Neuronal stem cell (in vitro differentiated cells): ENCODE results near the gene SH3TC2.
"Not testable (repeated sequence)": the region's sequence is repeated elsewhere in the genome, so short reads cannot be mapped to it uniquely, and the experiment has no call there.

Source experiments
- DNase-seq: peaks from one replicate; pipeline ENCODE4 v3.0.0-alpha.2; 2013; ENCODE audit warnings: low spot score
- H2AFZ ChIP-seq: one replicate; pipeline ENCODE4 v1.6.1; 2013; ENCODE audit warnings: mild to moderate bottlenecking, low read length, inconsistent platforms
- H2AK5ac ChIP-seq: 2 replicates; pipeline ENCODE4 v1.6.1; 2013; ENCODE audit warnings: low read depth, mild to moderate bottlenecking, inconsistent platforms, low read length, moderate library complexity, mixed read lengths
- H2BK120ac ChIP-seq: 2 replicates; pipeline ENCODE4 v1.6.1; 2013; ENCODE audit warnings: low read depth, mild to moderate bottlenecking, inconsistent platforms, low read length, moderate library complexity, mixed read lengths
- H2BK12ac ChIP-seq: one replicate; pipeline ENCODE4 v1.6.1; 2013; ENCODE audit warnings: low read length, inconsistent platforms
- H2BK15ac ChIP-seq: 2 replicates; pipeline ENCODE4 v1.6.1; 2013; ENCODE audit warnings: mild to moderate bottlenecking, low read length, inconsistent platforms, mixed read lengths
- H2BK5ac ChIP-seq: one replicate; pipeline ENCODE4 v1.6.1; 2013; ENCODE audit warnings: inconsistent platforms, mild to moderate bottlenecking, low read length, moderate library complexity
- H3K14ac ChIP-seq: one replicate; pipeline ENCODE4 v1.6.1; 2013; ENCODE audit warnings: low read length, inconsistent platforms
- H3K18ac ChIP-seq: 2 replicates; pipeline ENCODE4 v1.6.1; 2013; ENCODE audit warnings: low read length, inconsistent platforms
- H3K23ac ChIP-seq: 2 replicates; pipeline ENCODE4 v1.6.1; 2013; ENCODE audit warnings: low read depth, mild to moderate bottlenecking, mixed read lengths, low read length, inconsistent platforms; ENCODE audit not compliant: poor library complexity
- H3K27ac ChIP-seq: replicated peaks from 3 replicates; pipeline ENCODE4 v1.5.1; 2013; ENCODE audit warnings: low read length, inconsistent platforms
- H3K27me3 ChIP-seq, 3 experiments: 2 replicates each; pipeline ENCODE4 v1.6.1; 2013; ENCODE audit warnings: low read length in 3 of 3, mild to moderate bottlenecking in 2 of 3, inconsistent platforms in 1 of 3, low read depth in 1 of 3, mixed read lengths in 1 of 3, moderate library complexity in 1 of 3; ENCODE audit not compliant: control insufficient read depth in 3 of 3, insufficient read depth in 3 of 3
- H3K36me3 ChIP-seq, 2 donors: replicated peaks in 1 of 2; 2 replicates each; pipeline ENCODE4 v1.6.1; 2013; ENCODE audit warnings: low read length in 2 of 2; ENCODE audit not compliant: control insufficient read depth in 2 of 2, insufficient read depth in 2 of 2
- H3K4ac ChIP-seq: 2 replicates; pipeline ENCODE4 v1.6.1; 2013; ENCODE audit warnings: inconsistent platforms, mild to moderate bottlenecking, low read length, moderate library complexity
- H3K4me1 ChIP-seq, 2 donors: 1 replicate in 1 of 2; 2 replicates in 1 of 2; pipeline ENCODE4 v1.6.1; 2013; ENCODE audit warnings: low read length in 2 of 2, low read depth in 1 of 2; ENCODE audit not compliant: control insufficient read depth in 2 of 2, insufficient read depth in 1 of 2
- H3K4me2 ChIP-seq: one replicate; pipeline ENCODE4 v1.6.1; 2013; ENCODE audit warnings: mild to moderate bottlenecking, low read length, inconsistent platforms; ENCODE audit not compliant: insufficient read depth, poor library complexity, severe bottlenecking
- H3K4me3 ChIP-seq, 2 donors: 2 replicates each; pipeline ENCODE4 v1.5.1; 2013; ENCODE audit warnings: low read length in 2 of 2, mild to moderate bottlenecking in 2 of 2, inconsistent platforms in 1 of 2, moderate library complexity in 1 of 2
- H3K79me1 ChIP-seq: one replicate; pipeline ENCODE4 v1.6.1; 2013; ENCODE audit warnings: low read depth, mild to moderate bottlenecking, inconsistent platforms, low read length, moderate library complexity
- H3K9ac ChIP-seq: one replicate; pipeline ENCODE4 v1.6.1; 2013; ENCODE audit warnings: mild to moderate bottlenecking, low read depth, low read length, inconsistent platforms; ENCODE audit not compliant: poor library complexity
- H3K9me3 ChIP-seq, 2 donors: replicated peaks in 1 of 2; 2 replicates each; pipeline versions ENCODE3 to v1.6.1; 2013; ENCODE audit warnings: low read length in 2 of 2, mild to moderate bottlenecking in 2 of 2, inconsistent platforms in 1 of 2, low read depth in 1 of 2, mixed read lengths in 1 of 2, moderate library complexity in 1 of 2; ENCODE audit not compliant: control insufficient read depth in 2 of 2, insufficient read depth in 1 of 2
- H4K8ac ChIP-seq: one replicate; pipeline ENCODE4 v1.6.1; 2013; ENCODE audit warnings: low read depth, mild to moderate bottlenecking, inconsistent platforms, low read length, moderate library complexity
- H4K91ac ChIP-seq: one replicate; pipeline ENCODE4 v1.6.1; 2013; ENCODE audit warnings: low read length, low read depth, mild to moderate bottlenecking, inconsistent platforms; ENCODE audit not compliant: poor library complexity
- WGBS, 2 donors: extraction: QIAGEN DNeasy Blood & Tissue Kit; methylation state at CpG; one replicate each; pipeline ENCODE4 v1.1.7; 2013; ENCODE audit warnings: missing lambda C conversion rate in 2 of 2, mixed read lengths in 1 of 2; ENCODE audit not compliant: insufficient read length in 2 of 2, insufficient replicate concordance in 1 of 2; ENCODE audit errors: extremely low coverage in 2 of 2; 5-methylcytosine and 5-hydroxymethylcytosine counted together

The SH3TC2 gene

GRCh38 chr5:149079883-149080282 lies 17.0 kb upstream of the SH3TC2 start:
- no peak overlapping the region for H3K4me2 ChIP-seq
- no peak overlapping the region for H3K9ac ChIP-seq
- H3K9me3 ChIP-seq, result peaks cover 0 to 3% of the 10 kb centered on the region in 2 donors
- H3K23ac ChIP-seq, result no peak overlapping the region
- H2BK5ac ChIP-seq, result no peak overlapping the region
- no peak overlapping the region for H2BK15ac ChIP-seq
- H3K14ac ChIP-seq, result no peak overlapping the region
- H3K4ac ChIP-seq, result no peak overlapping the region
- no peak overlapping the region for H2BK12ac ChIP-seq
- no peak overlapping the region for H4K8ac ChIP-seq
- no peaks in the 10 kb centered on the region for H3K36me3 ChIP-seq
- H3K18ac ChIP-seq, result no peak overlapping the region
- DNase-seq, result no peak
- no peak overlapping the region for H3K4me3 ChIP-seq
- no peaks in the 10 kb centered on the region for H3K79me1 ChIP-seq
- no peak overlapping the region for H2BK120ac ChIP-seq
- no peaks in the 10 kb centered on the region for H3K27me3 ChIP-seq
- no peak overlapping the region for H2AFZ ChIP-seq
- no peak overlapping the region for H4K91ac ChIP-seq
- H3K27ac ChIP-seq, result no peak overlapping the region
- no peaks in the 10 kb centered on the region for H3K4me1 ChIP-seq
- H2AK5ac ChIP-seq, result no peak overlapping the region

- not testable (repeated sequence) for H2BK5ac ChIP-seq, H4K8ac ChIP-seq, H3K36me3 ChIP-seq, H3K18ac ChIP-seq, H4K91ac ChIP-seq, DNase-seq, H2BK120ac ChIP-seq, H3K4ac ChIP-seq, H3K4me3 ChIP-seq, H3K9ac ChIP-seq, H3K14ac ChIP-seq, H3K27me3 ChIP-seq, H3K4me2 ChIP-seq, H2BK12ac ChIP-seq, H3K9me3 ChIP-seq, H3K4me1 ChIP-seq, H3K27ac ChIP-seq, H3K23ac ChIP-seq, H3K79me1 ChIP-seq, H2AFZ ChIP-seq, H2AK5ac ChIP-seq, H2BK15ac ChIP-seq
Observed at GRCh38 chr5:149074071-149074470, 11.2 kb upstream of the SH3TC2 start.

GRCh38 chr5:149073213-149073612 lies 10.4 kb upstream of the SH3TC2 start:
- WGBS, 2 donors, result no CpG with 5 or more reads among the region's 1 CpG
- H3K14ac ChIP-seq, result no peak overlapping the region

GRCh38 chr5:149072791-149073190 lies 9.9 kb upstream of the SH3TC2 start:
- Histone ChIP-seq H4K8ac (no peak overlapping the region), H2BK120ac (no peak overlapping the region), H3K36me3 (no peaks in the 10 kb centered on the region), H2BK12ac (no peak overlapping the region), H3K9ac (no peak overlapping the region), H3K4me3 (no peak overlapping the region), H3K18ac (no peak overlapping the region), H3K9me3 (peaks cover 0 to 3% of the 10 kb centered on the region in 2 donors), H3K27me3 (no peaks in the 10 kb centered on the region), H3K4me1 (peaks cover 0 to 2% of the 10 kb centered on the region in 2 donors), H3K4ac (no peak overlapping the region), H2AK5ac (no peak overlapping the region), H3K79me1 (no peaks in the 10 kb centered on the region), H3K23ac (no peak overlapping the region), H4K91ac (no peak overlapping the region), H2BK5ac (no peak overlapping the region), H2AFZ (no peak overlapping the region), H3K14ac (no peak overlapping the region), H2BK15ac (no peak overlapping the region), H3K27ac (no peak overlapping the region), H3K4me2 (no peak overlapping the region)
- DNase-seq, result no peak
- WGBS, 2 donors, result no CpG with 5 or more reads among the region's 2 CpGs

More at GRCh38 chr5:149073213-149073612, 10.4 kb upstream of the SH3TC2 start:
- Histone ChIP-seq H4K91ac (no peak overlapping the region), H2AFZ (no peak overlapping the region), H2BK15ac (no peak overlapping the region), H2BK5ac (no peak overlapping the region), H3K27me3 (no peaks in the 10 kb centered on the region), H3K79me1 (no peaks in the 10 kb centered on the region), H2BK12ac (no peak overlapping the region), H2AK5ac (no peak overlapping the region), H3K36me3 (no peaks in the 10 kb centered on the region), H3K9ac (no peak overlapping the region), H3K9me3 (peaks cover 0 to 3% of the 10 kb centered on the region in 2 donors), H3K18ac (no peak overlapping the region), H3K23ac (no peak overlapping the region), H3K4me1 (peaks cover 0 to 2% of the 10 kb centered on the region in 2 donors), H2BK120ac (no peak overlapping the region), H3K4me3 (no peak overlapping the region), H3K4me2 (no peak overlapping the region), H4K8ac (no peak overlapping the region), H3K4ac (no peak overlapping the region), H3K27ac (no peak overlapping the region)
- DNase-seq, result no peak
